ENCODE data around the gene RDX.

DNA sequence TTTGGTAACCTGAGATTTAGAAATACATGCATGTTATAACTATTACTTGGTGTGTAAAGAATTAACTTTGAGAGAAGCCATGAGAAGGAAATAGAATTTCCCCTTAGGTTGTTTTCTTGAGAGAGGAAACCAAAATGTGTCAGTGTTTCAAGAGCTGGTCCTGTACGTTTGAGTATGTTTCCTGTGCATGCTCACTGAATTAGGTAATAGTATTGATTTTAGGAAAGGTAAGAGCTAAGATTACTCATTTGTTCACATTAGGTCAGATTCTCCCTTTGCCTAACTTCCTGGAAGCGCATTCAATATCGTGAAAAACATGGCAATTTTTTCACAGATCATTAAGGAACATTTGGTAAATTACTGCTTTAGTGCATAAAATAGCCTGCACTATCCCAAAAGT, 49.3 kb upstream of the RDX start:
- TF ChIP-seq, protein P1, sequence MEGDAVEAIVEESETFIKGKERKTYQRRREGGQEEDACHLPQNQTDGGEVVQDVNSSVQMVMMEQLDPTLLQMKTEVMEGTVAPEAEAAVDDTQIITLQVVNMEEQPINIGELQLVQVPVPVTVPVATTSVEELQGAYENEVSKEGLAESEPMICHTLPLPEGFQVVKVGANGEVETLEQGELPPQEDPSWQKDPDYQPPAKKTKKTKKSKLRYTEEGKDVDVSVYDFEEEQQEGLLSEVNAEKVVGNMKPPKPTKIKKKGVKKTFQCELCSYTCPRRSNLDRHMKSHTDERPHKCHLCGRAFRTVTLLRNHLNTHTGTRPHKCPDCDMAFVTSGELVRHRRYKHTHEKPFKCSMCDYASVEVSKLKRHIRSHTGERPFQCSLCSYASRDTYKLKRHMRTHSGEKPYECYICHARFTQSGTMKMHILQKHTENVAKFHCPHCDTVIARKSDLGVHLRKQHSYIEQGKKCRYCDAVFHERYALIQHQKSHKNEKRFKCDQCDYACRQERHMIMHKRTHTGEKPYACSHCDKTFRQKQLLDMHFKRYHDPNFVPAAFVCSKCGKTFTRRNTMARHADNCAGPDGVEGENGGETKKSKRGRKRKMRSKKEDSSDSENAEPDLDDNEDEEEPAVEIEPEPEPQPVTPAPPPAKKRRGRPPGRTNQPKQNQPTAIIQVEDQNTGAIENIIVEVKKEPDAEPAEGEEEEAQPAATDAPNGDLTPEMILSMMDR (conservative IDR thresholded peaks at IDR 0.05; ENCODE audit: low read depth in 2 of 2): no peak
- TF ChIP-seq EZH2 (IDR thresholded peaks at IDR 0.05; ENCODE audit: low read depth, unreplicated experiment): no peak
- no peak for TF ChIP-seq JUNB (IDR thresholded peaks at IDR 0.05; ENCODE audit: unreplicated experiment)
- no peak for TF ChIP-seq POLR2AphosphoS5 (IDR thresholded peaks at IDR 0.05; ENCODE audit: low read depth)
- no peak for TF ChIP-seq EZH2phosphoT487 (IDR thresholded peaks at IDR 0.05; ENCODE audit: unreplicated experiment)
- no peak for TF ChIP-seq ZNF114 (CRISPR knock-in tag; IDR thresholded peaks at IDR 0.05)

All from GM23338 (cell line).